Stimulated activated CD4-positive, alpha-beta T cell treated with anti-CD3 and anti-CD28 coated beads, Interleukin-4, amount 100 ng/mL, for 1 hour (primary cell): Measurements from ENCODE around the gene USP27X.

Source experiments
- DNase-seq: peaks from one replicate; pipeline ENCODE4 v3.0.0-alpha.2; 2020

USP27X gene

GRCh38 chrX:49878834-49879655 is at the start of gene USP27X:
TSS of gene USP27X (plus strand) at chrX:49879484. CDS start at chrX:49880308, 824 bp downstream.
- DNase-seq = peak; percentile 69

GRCh38 chrX:49838374-49838773 is 40.9 kb upstream of the USP27X start:
- DNase-seq = no peak

GRCh38 chrX:49840679-49841078 is 38.6 kb upstream of the USP27X start:
- peak; percentile 49 for DNase-seq

GRCh38 chrX:49842621-49843020 is 36.7 kb upstream of the USP27X start:
- DNase-seq = no peak

- DNase-seq = no peak
Measured at GRCh38 chrX:49844611-49845010, 34.7 kb upstream of the USP27X start.

GRCh38 chrX:49845701-49846403 is 33.4 kb upstream of the USP27X start:
- no peak for DNase-seq

- DNase-seq = no peak
Measured at GRCh38 chrX:49846522-49846921, 32.8 kb upstream of the USP27X start.

- DNase-seq = no peak
Measured at GRCh38 chrX:49848275-49848674, 31.0 kb upstream of the USP27X start.

GRCh38 chrX:49850028-49850427 is 29.3 kb upstream of the USP27X start:
- no peak for DNase-seq

- DNase-seq = no peak
Measured at GRCh38 chrX:49853661-49854060, 25.6 kb upstream of the USP27X start.

- no peak for DNase-seq
Measured at GRCh38 chrX:49856819-49857218, 22.5 kb upstream of the USP27X start.

- no peak for DNase-seq
Measured at GRCh38 chrX:49858341-49858740, 20.9 kb upstream of the USP27X start.

- DNase-seq = no peak
Measured at GRCh38 chrX:49859491-49859890, 19.8 kb upstream of the USP27X start.

GRCh38 chrX:49860867-49861535 is 18.3 kb upstream of the USP27X start:
- no peak for DNase-seq

GRCh38 chrX:49862093-49862492 is 17.2 kb upstream of the USP27X start:
- no peak for DNase-seq

- DNase-seq = no peak
Measured at GRCh38 chrX:49868739-49869138, 10.5 kb upstream of the USP27X start.

GRCh38 chrX:49876750-49877149 is 2.5 kb upstream of the USP27X start:
- DNase-seq = no peak

GRCh38 chrX:49877397-49878101 is 1.7 kb upstream of the USP27X start:
- no peak for DNase-seq

- DNase-seq = no peak
Measured at GRCh38 chrX:49878128-49878833, 1.0 kb upstream of the USP27X start.

GRCh38 chrX:49879656-49880277 is 483 bp downstream of the USP27X start:
- no peak for DNase-seq

- no peak for DNase-seq
Measured at GRCh38 chrX:49880668-49881067, 1.4 kb downstream of the USP27X start.

- peak; percentile 63 for DNase-seq
Measured at GRCh38 chrX:49884290-49884862, 5.1 kb downstream of the USP27X start.
